ENCODE data around the gene RBPMS2.
A peak's percentile ranks its signal among the peaks of the same experiment; 100 is the strongest.

Gene RBPMS2

GRCh38 chr15:64691896-64692565 is 83.4 kb downstream of the RBPMS2 start:
- peak; percentile 73 for DNase-seq (ENCODE audit: low spot score)

- DNase-seq (ENCODE audit: low spot score), result no peak
These were observed 84.7 kb downstream of the RBPMS2 start for GRCh38 chr15:64690578-64691296.

- no peak for DNase-seq (ENCODE audit: low spot score)
These were observed 85.4 kb downstream of the RBPMS2 start for GRCh38 chr15:64690008-64690407.

Data from pons (tissue), 1 donor.